ENCODE measurements around the gene MBNL1. TPM values are rescaled to one million over a fixed set of nuclear protein-coding genes. Genes with fewer than 3 reads are reported as not detected.

MBNL1 gene
- polyA plus RNA-seq, 1 donor from 2014 or later: 200 TPM

DNA sequence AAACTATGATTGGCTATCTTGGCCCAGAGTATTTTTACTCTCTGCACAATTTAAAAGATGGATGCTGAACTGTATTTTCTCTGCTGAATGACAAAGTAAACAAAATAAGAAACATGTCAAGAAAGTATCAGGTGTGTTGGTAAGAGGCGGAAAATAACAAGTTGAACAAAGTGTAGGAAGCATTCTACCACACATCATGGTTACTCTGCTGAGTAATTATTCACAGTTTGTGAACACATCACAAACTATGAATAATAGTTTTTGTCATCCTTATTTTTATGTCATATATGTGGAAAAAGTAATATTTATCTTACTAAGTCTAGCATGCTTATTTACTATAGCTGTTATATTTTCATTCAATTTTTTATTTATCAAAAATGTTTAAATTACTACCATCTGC lies 229.2 kb downstream of the MBNL1 start:
- H3K27ac Mint-ChIP-seq: peak overlapping the region in 2 of 3 donors; percentile 14 to 27
- H3K9me3 Mint-ChIP-seq: peaks cover under 1 to 12% (median under 1%) of the 10 kb centered on the region in 3 donors
- no peaks in the 10 kb centered on the region for H3K27me3 Mint-ChIP-seq
- H3K4me3 Mint-ChIP-seq: peak overlapping the region in 3 of 4 donors; percentile 13 to 85 (median 37)
- peaks cover 22 to 41% (median 40%) of the 10 kb centered on the region in 3 donors for H3K4me1 Mint-ChIP-seq
- H3K36me3 Mint-ChIP-seq: peaks cover 6% of the 10 kb centered on the region

DNA sequence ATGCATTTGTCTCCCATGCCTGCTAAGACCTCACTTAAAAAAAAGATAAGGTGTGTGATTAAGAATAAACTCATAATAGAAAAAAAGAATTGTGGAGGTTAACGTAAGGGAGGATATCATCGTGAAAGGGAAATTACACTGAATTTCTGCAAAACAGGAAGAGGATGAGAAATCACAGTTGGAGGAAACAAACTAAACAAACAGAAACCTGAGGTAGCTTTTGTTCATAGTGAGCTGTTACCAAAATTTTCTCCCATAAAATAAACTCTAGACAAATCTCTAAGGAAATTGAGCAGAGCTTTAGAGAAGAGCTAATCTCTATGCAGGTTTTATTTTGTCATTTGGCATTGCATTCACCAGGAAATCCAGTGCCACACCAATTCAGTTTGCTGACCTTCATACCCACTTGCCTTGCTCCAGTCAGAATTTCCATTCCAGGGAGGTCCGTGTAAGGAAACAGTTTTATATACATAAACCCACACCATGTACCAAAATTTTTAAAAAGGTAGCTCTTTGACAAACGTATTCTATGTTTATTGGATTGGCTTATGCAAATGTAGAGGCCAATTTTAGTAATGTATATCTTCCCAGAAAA lies 231.2 kb downstream of the MBNL1 start:
- Mint-ChIP-seq H3K27ac (peak overlapping the region in 1 of 3 donors; percentile 17), H3K4me3 (peak overlapping the region; percentile 24 to 73 (median 36)), H3K27me3 (no peaks in the 10 kb centered on the region), H3K36me3 (peaks cover 3% of the 10 kb centered on the region), H3K4me1 (peaks cover 20 to 48% (median 38%) of the 10 kb centered on the region in 3 donors), H3K9me3 (peaks cover 2 to 14% (median 2%) of the 10 kb centered on the region in 3 donors)

DNA sequence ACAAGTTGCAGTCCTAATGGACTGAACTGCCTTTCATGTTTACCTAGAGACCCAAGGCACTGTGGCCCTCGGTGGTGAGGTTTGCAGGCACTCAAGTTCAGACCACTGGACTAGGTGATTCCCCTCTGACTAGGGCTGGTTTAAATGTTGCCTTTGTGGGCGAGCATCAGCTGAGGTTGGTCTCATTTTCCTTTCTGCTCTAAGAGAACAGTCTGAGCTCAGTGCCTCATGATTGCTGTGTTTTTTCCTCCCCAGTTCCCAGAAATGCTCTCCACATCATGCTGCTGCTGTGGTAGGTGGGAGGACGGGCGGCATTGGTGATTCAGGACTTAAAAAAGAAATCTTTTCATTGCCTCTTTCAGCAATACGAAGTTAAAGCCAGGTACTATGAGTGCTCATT lies 237.2 kb downstream of the MBNL1 start:
- peaks cover 11 to 35% (median 32%) of the 10 kb centered on the region in 3 donors for H3K4me1 Mint-ChIP-seq
- peaks cover 2 to 14% (median 2%) of the 10 kb centered on the region in 3 donors for H3K9me3 Mint-ChIP-seq
- H3K27me3 Mint-ChIP-seq: no peaks in the 10 kb centered on the region
- peaks cover 5% of the 10 kb centered on the region for H3K36me3 Mint-ChIP-seq
- peak overlapping the region; percentile 15 to 86 (median 72) for H3K4me3 Mint-ChIP-seq
- peak overlapping the region in 1 of 3 donors; percentile 9 for H3K27ac Mint-ChIP-seq

DNA sequence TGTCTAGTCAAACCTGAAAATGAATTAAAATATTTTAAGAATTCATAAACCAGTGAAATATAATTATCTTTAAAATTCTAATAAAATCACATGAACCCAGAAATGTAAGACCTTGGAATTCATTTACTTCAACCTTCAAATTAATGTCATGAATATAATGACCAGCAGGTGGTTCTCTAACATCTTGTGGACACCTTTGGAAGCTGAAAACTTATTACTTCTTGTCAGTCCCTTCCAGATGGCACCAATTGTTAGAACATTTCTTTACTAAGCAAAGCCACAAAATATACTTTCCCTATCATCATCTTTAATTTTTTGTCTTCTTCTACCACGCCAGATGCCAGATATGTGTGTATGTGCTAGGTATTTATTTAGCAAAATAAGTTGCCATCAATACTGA lies 240.0 kb downstream of the MBNL1 start:
- H3K4me1 Mint-ChIP-seq: peaks cover 20 to 46% (median 31%) of the 10 kb centered on the region in 3 donors
- peak overlapping the region in 2 of 4 donors; percentile 30 to 35 for H3K4me3 Mint-ChIP-seq
- H3K36me3 Mint-ChIP-seq: peaks cover 1% of the 10 kb centered on the region
- peak overlapping the region in 2 of 3 donors; percentile 48 to 50 for H3K27ac Mint-ChIP-seq
- H3K27me3 Mint-ChIP-seq: no peaks in the 10 kb centered on the region
- no peaks in the 10 kb centered on the region for H3K9me3 Mint-ChIP-seq

DNA sequence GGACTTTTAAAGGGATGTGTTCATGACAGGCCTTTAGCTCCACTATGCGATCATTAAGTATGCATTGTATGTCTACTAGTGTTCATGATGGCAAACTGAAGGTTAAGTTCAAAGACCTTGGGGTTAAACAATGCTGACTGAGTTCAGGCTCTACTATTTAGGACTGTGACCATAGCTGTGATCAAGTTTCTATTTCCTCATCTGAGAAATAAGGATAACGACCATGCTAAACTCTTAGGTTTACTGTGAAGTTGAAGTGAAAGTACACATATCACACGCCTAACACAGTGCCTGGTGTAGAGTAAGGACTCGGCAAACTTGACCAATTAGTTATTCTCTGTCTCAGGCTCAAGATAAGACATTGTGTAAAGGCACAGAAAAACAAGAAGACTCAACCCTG lies 243.2 kb downstream of the MBNL1 start:
- Mint-ChIP-seq H3K27ac (peak overlapping the region; percentile 14 to 58 (median 46)), H3K4me3 (peak overlapping the region; percentile 46 to 84 (median 66)), H3K4me1 (peaks cover 29 to 55% (median 45%) of the 10 kb centered on the region in 3 donors), H3K36me3 (peaks cover 1% of the 10 kb centered on the region), H3K9me3 (no peaks in the 10 kb centered on the region), H3K27me3 (no peaks in the 10 kb centered on the region)

DNA sequence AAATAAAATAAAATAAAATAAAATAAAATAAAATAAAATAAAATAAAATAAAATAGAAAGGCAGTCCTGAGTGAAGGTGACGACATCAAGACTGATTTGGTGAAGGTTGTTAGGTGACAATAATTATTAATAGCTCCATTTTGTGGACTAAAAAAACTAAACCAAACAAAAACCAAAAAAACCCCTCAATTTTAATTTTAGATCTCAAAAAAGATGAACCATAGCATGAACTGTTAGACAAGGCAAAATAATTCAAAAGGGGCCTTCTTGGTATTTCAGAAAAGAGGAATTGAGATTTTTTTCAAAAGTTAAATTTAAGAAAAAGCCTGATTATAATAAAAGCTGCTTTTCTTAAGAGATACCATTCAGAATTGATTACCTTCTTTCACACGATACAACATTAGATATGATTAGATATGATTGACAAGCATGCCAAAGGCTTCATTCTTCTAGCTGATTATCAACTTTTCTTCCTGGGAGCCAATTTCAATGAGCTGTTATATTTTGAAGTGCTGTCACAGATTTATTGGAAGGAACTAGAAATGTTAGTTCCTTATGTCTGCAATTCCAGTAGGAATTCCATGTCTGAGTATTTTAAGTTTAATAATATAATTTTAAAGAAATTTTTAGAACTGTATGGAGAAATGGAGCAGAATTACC lies 244.7 kb downstream of the MBNL1 start:
- H3K27ac Mint-ChIP-seq: peak overlapping the region; percentile 7 to 33 (median 14)
- H3K27me3 Mint-ChIP-seq: no peaks in the 10 kb centered on the region
- peak overlapping the region in 1 of 4 donors; percentile 51 for H3K4me3 Mint-ChIP-seq
- H3K4me1 Mint-ChIP-seq: peaks cover 32 to 62% (median 52%) of the 10 kb centered on the region in 3 donors
- H3K36me3 Mint-ChIP-seq: peaks cover 1% of the 10 kb centered on the region
- H3K9me3 Mint-ChIP-seq: no peaks in the 10 kb centered on the region
